WTC11 (cell line): ENCODE measurements around the gene RARRES2. TPM values are rescaled to one million over a fixed set of nuclear protein-coding genes. Genes with fewer than 3 reads are reported as not detected.

ENCODE experiments used
- ATAC-seq: fragments of 200-7000 bp; cut with Tn5 transposase; 2 replicates; pipeline ENCODE4 v1.10.0; 2021; ENCODE audit warnings: mild to moderate bottlenecking, moderate library complexity
- CTCF ChIA-PET: fragments of 300-600 bp; sonication (Branson Sonifier 250); formaldehyde crosslinking; loops from one replicate; lab custom pipeline; 2021; ENCODE audit warnings: antibody characterized with exemption; lab: Charles Lee
- POLR2A ChIA-PET: fragments of 350-600 bp; sonication (Branson Sonifier 250); formaldehyde crosslinking; loops from one replicate; lab custom pipeline; 2021; ENCODE audit warnings: antibody characterized with exemption; lab: Charles Lee
- DNase-seq: peaks from one replicate; pipeline ENCODE4 v3.0.0; 2021; ENCODE audit warnings: low spot score
- H3K27ac Mint-ChIP-seq: 2 replicates; pipeline ENCODE4 v1.8.0; 2021; ENCODE audit warnings: mixed read lengths
- H3K27me3 Mint-ChIP-seq: 2 replicates; pipeline ENCODE4 v1.8.0; 2021; ENCODE audit warnings: low read depth, mild to moderate bottlenecking, moderate library complexity, mixed read lengths
- H3K36me3 Mint-ChIP-seq: 2 replicates; pipeline ENCODE4 v1.8.0; 2021; ENCODE audit warnings: mixed read lengths
- H3K4me1 Mint-ChIP-seq: 2 replicates; pipeline ENCODE4 v1.8.0; 2022; ENCODE audit warnings: mixed read lengths
- H3K4me3 Mint-ChIP-seq: 2 replicates; pipeline ENCODE4 v1.8.0; 2021; ENCODE audit warnings: mild to moderate bottlenecking, moderate library complexity, mixed read lengths
- H3K9me3 Mint-ChIP-seq: 2 replicates; pipeline ENCODE4 v1.8.0; 2021; ENCODE audit warnings: mixed read lengths
- ATF2 ChIP-seq: sonication (generic); formaldehyde crosslinking; IDR thresholded peaks from 2 replicates; pipeline ENCODE4 v1.8.1; 2022; ENCODE audit warnings: low read depth, missing genetic modification reagents, borderline replicate concordance
- ATF3 ChIP-seq: sonication (generic); formaldehyde crosslinking; conservative IDR thresholded peaks from 2 replicates; pipeline ENCODE4 v1.8.1; 2022; ENCODE audit warnings: mild to moderate bottlenecking, missing genetic modification reagents
- CDX4 ChIP-seq: fragments of 250-450 bp; sonication (Bioruptor Pico); IDR thresholded peaks from 2 replicates; pipeline ENCODE4 v1.9.0; 2021; ENCODE audit warnings: moderate library complexity, mild to moderate bottlenecking, inconsistent platforms, borderline replicate concordance
- CREM ChIP-seq: sonication (generic); formaldehyde crosslinking; IDR thresholded peaks from 2 replicates; pipeline ENCODE4 v1.8.1; 2022; ENCODE audit warnings: mild to moderate bottlenecking, missing genetic modification reagents, moderate library complexity
- E2F1 ChIP-seq: sonication (generic); formaldehyde crosslinking; IDR thresholded peaks from 2 replicates; pipeline ENCODE4 v1.8.0; 2022; ENCODE audit warnings: mild to moderate bottlenecking, missing genetic modification reagents
- FOXP4 ChIP-seq: sonication (generic); formaldehyde crosslinking; IDR thresholded peaks from 2 replicates; pipeline ENCODE4 v1.8.0; 2022; ENCODE audit warnings: mild to moderate bottlenecking, missing genetic modification reagents
- GABPB1 ChIP-seq: sonication (generic); formaldehyde crosslinking; IDR thresholded peaks from 2 replicates; pipeline ENCODE4 v1.8.1; 2023; ENCODE audit warnings: mild to moderate bottlenecking, missing genetic modification reagents
- JAZF1 ChIP-seq: fragments of 250-450 bp; sonication (Bioruptor Pico); IDR thresholded peaks from 2 replicates; pipeline ENCODE4 v1.9.0; 2021; ENCODE audit warnings: moderate library complexity, mild to moderate bottlenecking, inconsistent platforms
- MXD4 ChIP-seq: fragments of 250-450 bp; sonication (Bioruptor Pico); IDR thresholded peaks from 2 replicates; pipeline ENCODE4 v1.8.0; 2021; ENCODE audit warnings: mild to moderate bottlenecking, moderate library complexity, borderline replicate concordance
- OVOL2 ChIP-seq: fragments of 250-450 bp; sonication (Bioruptor Pico); IDR thresholded peaks from 2 replicates; pipeline ENCODE4 v1.9.0; 2021; ENCODE audit warnings: mild to moderate bottlenecking, borderline replicate concordance
- PRRX2 ChIP-seq: fragments of 250-450 bp; sonication (Bioruptor Pico); IDR thresholded peaks from 2 replicates; pipeline ENCODE4 v1.8.0; 2021; ENCODE audit warnings: mild to moderate bottlenecking
- RORB ChIP-seq: fragments of 250-450 bp; sonication (Bioruptor Pico); IDR thresholded peaks from 2 replicates; pipeline ENCODE4 v1.9.0; 2021; ENCODE audit warnings: mild to moderate bottlenecking
- SMAD3 ChIP-seq: sonication (generic); formaldehyde crosslinking; IDR thresholded peaks from 2 replicates; pipeline ENCODE4 v1.8.0; 2022; ENCODE audit warnings: missing genetic modification reagents, mild to moderate bottlenecking, borderline replicate concordance
- ZBTB21 ChIP-seq: sonication (generic); formaldehyde crosslinking; IDR thresholded peaks from 2 replicates; pipeline ENCODE4 v1.8.1; 2023; ENCODE audit warnings: mild to moderate bottlenecking, missing genetic modification reagents, borderline replicate concordance
- ZNF281 ChIP-seq: sonication (generic); formaldehyde crosslinking; IDR thresholded peaks from 2 replicates; pipeline ENCODE4 v1.8.0; 2023; ENCODE audit warnings: mild to moderate bottlenecking, missing genetic modification reagents
- ZNF416 ChIP-seq: fragments of 250-450 bp; sonication (Bioruptor Pico); IDR thresholded peaks from 2 replicates; pipeline ENCODE4 v1.9.0; 2021; ENCODE audit warnings: mild to moderate bottlenecking, inconsistent platforms
- total RNA-seq: library from RNA; stranded (reverse); gene quantifications from 3 replicates; pipeline ENCODE4 v1.2.3, GENCODE V29; 2021

Gene RARRES2
- total RNA-seq, 1 experiment from 2014 or later, result 230 TPM

GRCh38 chr7:150322114-150322832 lies 19.2 kb downstream of the RARRES2 start:
- TF ChIP-seq CREM (CRISPR knock-in tag) (no peak), FOXP4 (no peak), SMAD3 (no peak), JAZF1 (CRISPR knock-in tag) (no peak), RORB (CRISPR knock-in tag) (no peak), ZNF281 (CRISPR knock-in tag) (no peak), PRRX2 (CRISPR knock-in tag) (no peak), ZBTB21 (CRISPR knock-in tag) (no peak)
- TF ChIP-seq, all 79 proteins: peak for 0
- Mint-ChIP-seq H3K4me3 (peak overlapping the region; percentile 61), H3K36me3 (peaks cover 17% of the 10 kb centered on the region), H3K9me3 (no peaks in the 10 kb centered on the region), H3K27me3 (peaks cover 18% of the 10 kb centered on the region), H3K4me1 (peaks cover 58% of the 10 kb centered on the region), H3K27ac (peak overlapping the region; percentile 55; the same call in 1 of the 2 replicates)
- DNase-seq, result no peak
- ATAC-seq, result no peak
- ChIA-PET POLR2A (no interaction called here), CTCF (no interaction called here)

- Mint-ChIP-seq H3K27ac (no peak overlapping the region), H3K4me3 (peak overlapping the region; percentile 61), H3K4me1 (peaks cover 62% of the 10 kb centered on the region), H3K27me3 (peaks cover 18% of the 10 kb centered on the region), H3K36me3 (peaks cover 12% of the 10 kb centered on the region), H3K9me3 (no peaks in the 10 kb centered on the region)
- DNase-seq (no peak), ATAC-seq (no peak)
- no peak for TF ChIP-seq E2F1 (CRISPR knock-in tag)
- no peak for TF ChIP-seq CREM (CRISPR knock-in tag)
- TF ChIP-seq ATF2, result no peak
- TF ChIP-seq OVOL2, result no peak
- no peak for TF ChIP-seq GABPB1 (CRISPR knock-in tag)
- no peak for TF ChIP-seq CDX4 (CRISPR knock-in tag)
- no peak for TF ChIP-seq ATF3 (CRISPR knock-in tag)
- no peak for TF ChIP-seq PRRX2 (CRISPR knock-in tag)
- no peak for TF ChIP-seq MXD4 (CRISPR knock-in tag)
- TF ChIP-seq ZNF416 (CRISPR knock-in tag), result no peak
- ChIA-PET POLR2A (no interaction called here), CTCF (no interaction called here)
These were observed 19.7 kb downstream of the RARRES2 start for GRCh38 chr7:150321788-150322113.
